A549 (cell line): ENCODE results near the gene OLR1.

ENCODE experiments used
- CBX8 ChIP-seq: fragments of 200-600 bp; sonication (generic); IDR thresholded peaks from 2 replicates; pipeline ENCODE4 v1.6.1; 2016
- CEBPB ChIP-seq, 2 experiments: fragments of >200 bp in 1 of 2; sonication (Bioruptor Twin) in 1 of 2; formaldehyde crosslinking in 1 of 2; IDR thresholded peaks; 2 replicates each; pipeline ENCODE4 v1.6.1; 2012 to 2016
- CTCF ChIP-seq: fragments of >200 bp; sonication (Bioruptor Twin); formaldehyde crosslinking; IDR thresholded peaks from 3 replicates; pipeline ENCODE4 v1.5.1; 2016
- E2F6 ChIP-seq: IDR thresholded peaks from 2 replicates; pipeline ENCODE4 v1.6.1; 2012; ENCODE audit warnings: low read depth, borderline replicate concordance
- HDAC2 ChIP-seq: fragments of 200-600 bp; sonication (generic); IDR thresholded peaks from 2 replicates; pipeline ENCODE4 v1.6.1; 2016
- JUNB ChIP-seq: fragments of >200 bp; sonication (Bioruptor Twin); formaldehyde crosslinking; IDR thresholded peaks from 2 replicates; pipeline ENCODE4 v1.6.1; 2016
- NR3C1 ChIP-seq: fragments of >200 bp; sonication (Bioruptor Twin); formaldehyde crosslinking; IDR thresholded peaks from 3 replicates; pipeline ENCODE4 v1.6.1; 2017
- PHF8 ChIP-seq: fragments of 200-600 bp; sonication (generic); IDR thresholded peaks from 2 replicates; pipeline ENCODE4 v1.6.1; 2016; ENCODE audit warnings: low read depth, mild to moderate bottlenecking, antibody characterized with exemption, moderate library complexity, borderline replicate concordance
- POLR2A ChIP-seq: IDR thresholded peaks from 2 replicates; pipeline ENCODE4 v1.6.1; 2012; ENCODE audit warnings: mild to moderate bottlenecking, low read length
- RAD21 ChIP-seq, 2 experiments: fragments of >200 bp in 1 of 2; sonication (Bioruptor Twin) in 1 of 2; formaldehyde crosslinking in 1 of 2; IDR thresholded peaks in 1 of 2; conservative IDR thresholded peaks in 1 of 2; 2 replicates in 1 of 2; 3 replicates in 1 of 2; pipeline ENCODE4 v1.6.1; 2012 to 2018; ENCODE audit warnings: inconsistent platforms in 1 of 2
- REST ChIP-seq: fragments of 200-600 bp; sonication (generic); IDR thresholded peaks from 2 replicates; pipeline ENCODE4 v1.6.1; 2016; ENCODE audit warnings: antibody characterized with exemption, mild to moderate bottlenecking, moderate library complexity
- SMC3 ChIP-seq: fragments of >200 bp; sonication (Bioruptor Twin); formaldehyde crosslinking; IDR thresholded peaks from 3 replicates; pipeline ENCODE4 v1.6.1; 2018; ENCODE audit warnings: inconsistent platforms
- USF2 ChIP-seq: fragments of 450-650 bp; IDR thresholded peaks from 2 replicates; pipeline ENCODE4 v1.6.1; 2014; ENCODE audit warnings: antibody characterized with exemption
- ZFP36 ChIP-seq: fragments of 450-650 bp; IDR thresholded peaks from 2 replicates; pipeline ENCODE4 v1.6.1; 2014; ENCODE audit warnings: borderline replicate concordance; ENCODE audit not compliant: partially characterized antibody

GRCh38 chr12:10147714-10148403 lies 24.1 kb downstream of the OLR1 start:
- TF ChIP-seq HDAC2 (no peak), CBX8 (no peak), CTCF (no peak), REST (no peak), POLR2A (no peak), PHF8 (no peak), RAD21 (conservative IDR thresholded peaks at IDR 0.05 in 1 of 2, IDR thresholded peaks at IDR 0.05 in 1 of 2) (no peak), JUNB (no peak), USF2 (no peak), CEBPB (IDR thresholded peaks at IDR 0.05) (no peak), E2F6 (no peak), NR3C1 (no peak), ZFP36 (no peak), SMC3 (no peak)
